LNCaP clone FGC (cell line): ENCODE results near the gene PAQR4.
"Not testable (repeated sequence)": the region's sequence is repeated elsewhere in the genome, so short reads cannot be mapped to it uniquely, and the experiment has no call there.

ENCODE experiments used
- DNase-seq: peaks from one replicate; pipeline ENCODE4 v3.0.0-alpha.2; 2011; ENCODE audit warnings: low read depth
- H3K4me3 ChIP-seq: 2 replicates; pipeline ENCODE4 v1.5.1; 2011; ENCODE audit warnings: mild to moderate bottlenecking, low read depth, low read length, control low read depth
- TF ChIP-seq, protein P1 (sequence below): IDR thresholded peaks from 2 replicates; pipeline ENCODE4 v1.5.1; 2012; ENCODE audit warnings: mild to moderate bottlenecking; ENCODE audit not compliant: control insufficient read depth, insufficient read depth; ENCODE audit errors: extremely low read depth

PAQR4 gene

DNA sequence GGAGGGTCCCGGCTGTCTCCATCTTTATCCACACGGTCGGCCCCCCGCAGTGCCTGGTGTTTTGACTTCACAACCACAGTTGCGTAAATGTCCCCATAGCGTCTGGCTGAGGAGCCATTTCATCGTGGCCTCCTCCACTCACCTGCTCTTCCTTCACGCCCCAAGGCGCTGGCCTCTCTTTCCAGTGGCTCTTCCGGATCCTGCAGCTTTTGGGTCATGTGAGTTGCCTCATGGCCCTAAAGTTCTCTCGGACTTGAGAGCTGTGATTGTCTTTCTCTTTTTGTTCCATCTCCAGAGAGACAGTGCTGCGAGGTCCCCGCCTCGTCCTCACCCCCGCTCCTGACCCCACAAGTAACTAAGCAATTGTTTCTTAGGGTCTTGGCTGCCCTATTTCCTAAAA lies 34.7 kb upstream of the PAQR4 start:
- DNase-seq = no peak
- TF ChIP-seq, protein P1, sequence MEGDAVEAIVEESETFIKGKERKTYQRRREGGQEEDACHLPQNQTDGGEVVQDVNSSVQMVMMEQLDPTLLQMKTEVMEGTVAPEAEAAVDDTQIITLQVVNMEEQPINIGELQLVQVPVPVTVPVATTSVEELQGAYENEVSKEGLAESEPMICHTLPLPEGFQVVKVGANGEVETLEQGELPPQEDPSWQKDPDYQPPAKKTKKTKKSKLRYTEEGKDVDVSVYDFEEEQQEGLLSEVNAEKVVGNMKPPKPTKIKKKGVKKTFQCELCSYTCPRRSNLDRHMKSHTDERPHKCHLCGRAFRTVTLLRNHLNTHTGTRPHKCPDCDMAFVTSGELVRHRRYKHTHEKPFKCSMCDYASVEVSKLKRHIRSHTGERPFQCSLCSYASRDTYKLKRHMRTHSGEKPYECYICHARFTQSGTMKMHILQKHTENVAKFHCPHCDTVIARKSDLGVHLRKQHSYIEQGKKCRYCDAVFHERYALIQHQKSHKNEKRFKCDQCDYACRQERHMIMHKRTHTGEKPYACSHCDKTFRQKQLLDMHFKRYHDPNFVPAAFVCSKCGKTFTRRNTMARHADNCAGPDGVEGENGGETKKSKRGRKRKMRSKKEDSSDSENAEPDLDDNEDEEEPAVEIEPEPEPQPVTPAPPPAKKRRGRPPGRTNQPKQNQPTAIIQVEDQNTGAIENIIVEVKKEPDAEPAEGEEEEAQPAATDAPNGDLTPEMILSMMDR = no peak

DNA sequence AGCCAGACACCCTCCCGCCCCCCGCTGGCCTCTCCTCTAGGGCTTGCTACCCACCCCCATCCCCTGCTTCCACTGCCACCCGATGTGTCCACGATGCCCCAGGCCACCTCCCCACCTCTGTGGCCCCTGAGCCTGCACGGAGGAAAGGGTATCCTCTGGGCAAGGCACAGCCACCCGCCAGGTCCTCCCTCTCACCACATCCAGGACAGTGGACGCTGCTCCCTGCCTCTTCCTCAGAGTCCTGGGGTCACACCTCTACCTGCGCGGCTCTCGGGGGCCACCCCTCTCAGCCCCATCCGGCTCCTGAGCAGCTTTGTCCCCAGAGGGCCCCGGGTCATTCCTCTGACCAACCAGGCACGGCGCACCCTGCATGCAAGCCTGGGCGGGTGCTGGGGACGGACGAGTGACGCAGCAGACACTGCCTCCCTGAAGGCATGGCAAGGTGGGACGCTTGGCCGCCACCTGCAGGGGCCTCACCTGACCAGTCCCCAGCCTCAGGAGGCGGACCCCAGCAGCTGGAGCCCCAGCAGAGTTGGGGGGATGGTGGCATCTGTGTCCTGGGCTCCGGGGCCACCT lies 32.6 kb upstream of the PAQR4 start:
- TF ChIP-seq, protein P1 = no peak
- H3K4me3 ChIP-seq = no peak overlapping the region
- no peak for DNase-seq

More for the DNA sequence above, 34.7 kb upstream of the PAQR4 start:
- no peak overlapping the region for H3K4me3 ChIP-seq

DNA sequence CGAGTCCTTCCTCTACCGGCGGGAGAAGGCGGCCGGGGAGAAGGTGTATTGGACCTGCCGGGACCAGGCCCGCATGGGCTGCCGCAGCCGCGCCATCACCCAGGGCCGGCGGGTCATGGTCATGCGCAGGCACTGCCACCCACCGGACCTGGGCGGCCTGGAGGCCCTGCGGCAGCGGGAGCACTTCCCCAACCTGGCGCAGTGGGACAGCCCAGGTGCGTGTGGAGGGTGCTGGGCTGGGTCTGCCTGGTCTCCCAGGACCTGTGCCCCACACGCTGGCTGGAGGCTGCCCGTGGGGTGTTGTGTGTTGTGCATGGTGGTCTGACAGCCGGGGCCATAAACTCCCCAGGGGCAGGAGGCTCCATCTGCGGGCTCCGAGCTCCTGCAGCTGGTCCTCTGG lies 32.0 kb upstream of the PAQR4 start:
- no peak for DNase-seq
- no peak overlapping the region for H3K4me3 ChIP-seq
- TF ChIP-seq, protein P1 = no peak

DNA sequence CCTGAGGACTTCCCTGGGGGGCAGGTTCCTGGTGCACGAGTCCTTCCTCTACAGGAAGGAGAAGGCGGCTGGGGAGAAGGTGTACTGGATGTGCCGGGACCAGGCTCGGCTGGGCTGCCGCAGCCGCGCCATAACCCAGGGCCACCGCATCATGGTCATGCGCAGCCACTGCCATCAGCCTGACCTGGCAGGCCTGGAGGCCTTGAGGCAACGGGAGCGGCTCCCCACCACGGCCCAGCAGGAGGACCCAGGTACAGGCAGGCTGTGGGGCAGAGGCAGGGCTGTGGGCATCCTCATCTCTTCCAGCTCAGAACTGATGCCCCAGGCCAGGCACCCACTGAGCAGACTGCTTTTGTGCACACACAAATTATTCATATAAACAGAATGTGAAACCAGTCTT lies 30.9 kb upstream of the PAQR4 start:
- H3K4me3 ChIP-seq = no peak overlapping the region
- no peak for DNase-seq
- TF ChIP-seq, protein P1 = no peak

DNA sequence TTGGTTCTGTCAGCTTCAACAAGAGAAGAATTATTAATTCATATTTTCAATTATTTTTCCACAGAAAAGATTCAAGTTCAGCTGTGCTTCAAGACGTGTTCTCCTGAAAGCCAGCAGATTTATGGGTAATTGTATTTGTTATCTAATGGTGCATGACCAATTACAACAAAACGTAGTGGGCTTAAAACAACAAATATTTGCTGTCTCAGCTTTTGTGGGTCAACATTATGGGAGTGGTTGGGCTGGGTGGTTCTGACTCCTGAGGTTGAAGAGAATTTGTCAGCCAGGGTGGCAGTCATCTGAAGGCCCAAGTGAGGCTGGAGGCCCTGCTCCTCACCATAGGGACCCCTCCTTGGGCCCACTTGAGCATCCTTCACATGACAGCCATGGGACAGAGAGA lies 29.2 kb upstream of the PAQR4 start:
- no peak overlapping the region for H3K4me3 ChIP-seq
- DNase-seq = no peak
- TF ChIP-seq, protein P1 = no peak

DNA sequence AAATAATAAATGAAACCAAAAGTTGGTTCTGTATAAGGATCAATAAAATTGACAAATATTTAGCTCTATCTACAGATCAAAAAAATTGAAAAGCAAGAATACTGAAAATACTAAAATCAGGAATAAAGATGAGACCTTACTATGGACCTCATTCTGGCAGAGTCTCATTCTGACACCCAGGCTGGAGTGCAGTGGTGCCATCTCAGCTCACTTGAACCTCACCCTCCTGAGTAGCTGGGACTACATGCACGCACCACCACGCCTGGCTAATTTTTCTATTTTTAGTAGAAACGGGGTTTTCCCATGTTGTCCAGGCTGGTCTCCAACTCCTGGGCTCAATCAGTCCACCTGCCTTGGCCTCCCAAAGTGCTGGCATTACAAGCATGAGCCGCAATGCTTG lies 27.1 kb upstream of the PAQR4 start:
- TF ChIP-seq, protein P1 = no peak
- no peak overlapping the region for H3K4me3 ChIP-seq
- DNase-seq = no peak

DNA sequence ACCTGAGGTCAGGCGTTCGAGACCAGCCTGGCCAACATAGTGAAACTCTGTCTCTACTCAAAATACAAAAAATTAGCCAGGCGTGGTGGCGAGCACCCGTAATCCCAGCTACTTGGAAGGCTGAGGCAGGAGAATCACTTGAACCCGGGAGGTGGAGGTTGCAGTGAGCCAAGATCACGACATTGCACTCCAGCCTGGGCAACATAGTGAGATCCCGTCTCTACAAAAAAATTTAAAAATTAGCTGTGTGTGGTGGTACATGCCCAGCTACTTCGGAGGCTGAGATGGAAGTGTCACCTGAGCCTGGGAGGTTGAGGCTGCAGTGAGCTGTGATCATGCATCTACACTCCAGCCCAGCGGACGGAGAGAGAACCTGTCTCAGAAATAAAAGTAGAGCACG lies 25.4 kb upstream of the PAQR4 start:
- not testable (repeated sequence) for DNase-seq, H3K4me3 ChIP-seq

DNA sequence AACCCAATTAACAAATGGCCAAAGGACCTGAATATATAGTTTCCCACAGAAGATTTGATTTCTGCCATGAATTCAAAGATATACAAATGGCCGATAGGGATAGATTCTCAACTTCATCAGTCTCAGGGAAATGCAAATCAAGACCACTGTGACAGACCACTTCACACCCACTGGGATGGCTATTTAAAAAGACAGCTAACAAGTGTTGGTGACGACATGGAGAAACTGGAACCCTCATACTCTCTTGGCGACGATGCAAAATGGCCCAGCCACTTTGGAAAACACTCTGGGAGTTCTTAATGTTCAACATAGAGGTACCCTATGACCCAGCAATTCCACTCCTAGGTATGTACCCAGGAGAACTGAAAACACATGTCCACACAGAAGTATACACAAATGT lies 22.5 kb upstream of the PAQR4 start:
- H3K4me3 ChIP-seq = no peak overlapping the region
- DNase-seq = no peak
- TF ChIP-seq, protein P1 = no peak
